ENCODE measurements around the gene RIBC2. TPM values are rescaled to one million over a fixed set of nuclear protein-coding genes. Genes with fewer than 3 reads are reported as not detected.

RIBC2 gene
- polyA plus RNA-seq, 2 of the 4 experiments (the other 2 are of a cell fraction), result 3.0 to 3.8 TPM

DNA sequence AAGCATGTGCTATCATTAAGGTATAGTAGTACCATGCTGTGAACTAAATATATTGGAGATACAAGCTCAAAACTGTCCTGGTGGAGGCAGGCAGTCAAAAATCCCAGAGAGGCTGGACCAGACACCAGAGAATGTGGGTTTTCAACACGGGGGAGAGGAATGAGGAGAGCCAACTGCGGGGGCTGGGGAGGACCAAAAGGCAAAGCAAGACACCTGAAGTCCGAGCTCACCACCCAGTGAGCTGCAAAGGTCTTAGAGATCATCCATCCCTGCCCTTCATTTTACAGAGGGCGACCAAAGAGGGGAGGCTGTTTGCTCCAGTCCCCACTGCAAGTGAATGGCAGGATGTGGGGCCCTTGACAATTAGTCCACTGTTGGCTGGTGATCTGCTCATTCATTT lies 10.0 kb downstream of the RIBC2 start:
- WGBS (ENCODE audit: missing lambda C conversion rate), result 62% methylated on average over 4 of the region's 4 CpGs
- Histone ChIP-seq H3K4me1 (no peaks in the 10 kb centered on the region), H3K27ac (no peak overlapping the region), H3K9me3 (no peaks in the 10 kb centered on the region), H3K4me2 (no peak overlapping the region), H3K4me3 (no peak overlapping the region)
- ChIA-PET POLR2A (no interaction called here), CTCF (interaction anchor here (0.9 to 1.7 kb wide), 2 partner anchors 9 to 160 kb away, joined by 3 read pairs; no protein-coding TSS in a partner anchor)
- FAIRE-seq (no peak), DNase-seq (ENCODE audit: low read depth in 1 of 2, low spot score in 1 of 2) (no peak), ATAC-seq (no peak)
- TF ChIP-seq ZSCAN20 (CRISPR knock-in tag; IDR thresholded peaks at IDR 0.05) (no peak), ZFP36 (IDR thresholded peaks at IDR 0.05; ENCODE audit: borderline replicate concordance, partially characterized antibody) (no peak), RARB (CRISPR knock-in tag; IDR thresholded peaks at IDR 0.05) (no peak), HOXA7 (CRISPR knock-in tag; IDR thresholded peaks at IDR 0.05) (no peak), EHF (CRISPR knock-in tag; IDR thresholded peaks at IDR 0.05) (no peak), NPAS2 (CRISPR knock-in tag; IDR thresholded peaks at IDR 0.05; ENCODE audit: borderline replicate concordance) (no peak), MAZ (IDR thresholded peaks at IDR 0.05; ENCODE audit: borderline replicate concordance, low read depth, low read length) (no peak), KDM5A (IDR thresholded peaks at IDR 0.05) (no peak), NFE2L2 (conservative IDR thresholded peaks at IDR 0.05; ENCODE audit: low read length) (no peak), POLR2A (IDR thresholded peaks at IDR 0.05; ENCODE audit: low read length) (no peak), JUNB (IDR thresholded peaks at IDR 0.05) (no peak), CBX2 (IDR thresholded peaks at IDR 0.05; ENCODE audit: borderline replicate concordance, low read depth) (no peak), MYC (IDR thresholded peaks at IDR 0.05; ENCODE audit: borderline replicate concordance, low read length) (no peak), ZC3H11A (IDR thresholded peaks at IDR 0.05) (no peak), EP300 (IDR thresholded peaks at IDR 0.05) (no peak)
- TF ChIP-seq, protein P1, sequence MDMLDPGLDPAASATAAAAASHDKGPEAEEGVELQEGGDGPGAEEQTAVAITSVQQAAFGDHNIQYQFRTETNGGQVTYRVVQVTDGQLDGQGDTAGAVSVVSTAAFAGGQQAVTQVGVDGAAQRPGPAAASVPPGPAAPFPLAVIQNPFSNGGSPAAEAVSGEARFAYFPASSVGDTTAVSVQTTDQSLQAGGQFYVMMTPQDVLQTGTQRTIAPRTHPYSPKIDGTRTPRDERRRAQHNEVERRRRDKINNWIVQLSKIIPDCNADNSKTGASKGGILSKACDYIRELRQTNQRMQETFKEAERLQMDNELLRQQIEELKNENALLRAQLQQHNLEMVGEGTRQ (IDR thresholded peaks at IDR 0.05), result no peak
- TF ChIP-seq, protein P2, sequence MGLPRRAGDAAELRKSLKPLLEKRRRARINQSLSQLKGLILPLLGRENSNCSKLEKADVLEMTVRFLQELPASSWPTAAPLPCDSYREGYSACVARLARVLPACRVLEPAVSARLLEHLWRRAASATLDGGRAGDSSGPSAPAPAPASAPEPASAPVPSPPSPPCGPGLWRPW (IDR thresholded peaks at IDR 0.05), result no peak
- TF ChIP-seq, protein P3, sequence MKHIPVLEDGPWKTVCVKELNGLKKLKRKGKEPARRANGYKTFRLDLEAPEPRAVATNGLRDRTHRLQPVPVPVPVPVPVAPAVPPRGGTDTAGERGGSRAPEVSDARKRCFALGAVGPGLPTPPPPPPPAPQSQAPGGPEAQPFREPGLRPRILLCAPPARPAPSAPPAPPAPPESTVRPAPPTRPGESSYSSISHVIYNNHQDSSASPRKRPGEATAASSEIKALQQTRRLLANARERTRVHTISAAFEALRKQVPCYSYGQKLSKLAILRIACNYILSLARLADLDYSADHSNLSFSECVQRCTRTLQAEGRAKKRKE (CRISPR knock-in tag; IDR thresholded peaks at IDR 0.05; ENCODE audit: low read depth), result no peak
- TF ChIP-seq, protein P4, sequence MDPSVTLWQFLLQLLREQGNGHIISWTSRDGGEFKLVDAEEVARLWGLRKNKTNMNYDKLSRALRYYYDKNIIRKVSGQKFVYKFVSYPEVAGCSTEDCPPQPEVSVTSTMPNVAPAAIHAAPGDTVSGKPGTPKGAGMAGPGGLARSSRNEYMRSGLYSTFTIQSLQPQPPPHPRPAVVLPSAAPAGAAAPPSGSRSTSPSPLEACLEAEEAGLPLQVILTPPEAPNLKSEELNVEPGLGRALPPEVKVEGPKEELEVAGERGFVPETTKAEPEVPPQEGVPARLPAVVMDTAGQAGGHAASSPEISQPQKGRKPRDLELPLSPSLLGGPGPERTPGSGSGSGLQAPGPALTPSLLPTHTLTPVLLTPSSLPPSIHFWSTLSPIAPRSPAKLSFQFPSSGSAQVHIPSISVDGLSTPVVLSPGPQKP (IDR thresholded peaks at IDR 0.05; ENCODE audit: low read depth, low read length), result no peak
- TF ChIP-seq, protein P5, sequence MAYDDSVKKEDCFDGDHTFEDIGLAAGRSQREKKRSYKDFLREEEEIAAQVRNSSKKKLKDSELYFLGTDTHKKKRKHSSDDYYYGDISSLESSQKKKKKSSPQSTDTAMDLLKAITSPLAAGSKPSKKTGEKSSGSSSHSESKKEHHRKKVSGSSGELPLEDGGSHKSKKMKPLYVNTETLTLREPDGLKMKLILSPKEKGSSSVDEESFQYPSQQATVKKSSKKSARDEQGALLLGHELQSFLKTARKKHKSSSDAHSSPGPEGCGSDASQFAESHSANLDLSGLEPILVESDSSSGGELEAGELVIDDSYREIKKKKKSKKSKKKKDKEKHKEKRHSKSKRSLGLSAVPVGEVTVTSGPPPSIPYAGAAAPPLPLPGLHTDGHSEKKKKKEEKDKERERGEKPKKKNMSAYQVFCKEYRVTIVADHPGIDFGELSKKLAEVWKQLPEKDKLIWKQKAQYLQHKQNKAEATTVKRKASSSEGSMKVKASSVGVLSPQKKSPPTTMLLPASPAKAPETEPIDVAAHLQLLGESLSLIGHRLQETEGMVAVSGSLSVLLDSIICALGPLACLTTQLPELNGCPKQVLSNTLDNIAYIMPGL (CRISPR knock-in tag; IDR thresholded peaks at IDR 0.05; ENCODE audit: borderline replicate concordance), result no peak

DNA sequence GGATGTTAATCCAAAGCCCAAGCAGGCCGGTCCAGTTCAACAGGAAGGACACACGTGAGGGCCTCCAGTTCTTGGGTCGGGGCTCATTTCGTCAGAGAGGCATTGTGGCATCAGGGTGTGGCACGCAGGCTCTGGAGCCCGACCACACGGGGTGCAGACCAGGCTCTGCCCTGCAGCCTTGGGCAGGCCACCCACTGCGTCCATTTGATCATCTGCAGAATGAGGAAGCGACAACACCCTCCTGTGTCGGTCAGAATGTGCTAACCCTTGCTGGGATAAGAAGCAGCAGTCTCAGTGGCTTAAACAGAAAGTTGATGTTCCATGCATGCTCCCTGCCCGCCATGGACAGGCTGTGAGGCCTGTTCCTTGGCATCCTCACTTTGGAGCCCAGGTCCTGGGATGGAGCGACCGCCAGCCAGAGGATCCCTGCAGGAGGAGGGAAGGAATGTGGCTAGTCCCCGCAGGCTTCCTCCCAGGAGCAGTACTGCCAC lies 10.8 kb downstream of the RIBC2 start:
- FAIRE-seq (no peak), DNase-seq (ENCODE audit: low read depth in 1 of 2, low spot score in 1 of 2) (no peak), ATAC-seq (no peak)
- 94% methylated on average over 10 of the region's 14 CpGs for WGBS (ENCODE audit: missing lambda C conversion rate)
- no peak overlapping the region for H3K4me2 ChIP-seq
- H3K4me3 ChIP-seq, result no peak overlapping the region
- POLR2A ChIA-PET, result no interaction called here
- H3K27ac ChIP-seq, result no peak overlapping the region
- no peaks in the 10 kb centered on the region for H3K4me1 ChIP-seq
- CTCF ChIA-PET, result no interaction called here
- H3K9me3 ChIP-seq, result no peaks in the 10 kb centered on the region
- TF ChIP-seq KDM5A (IDR thresholded peaks at IDR 0.05), result no peak
- TF ChIP-seq EHF (CRISPR knock-in tag; IDR thresholded peaks at IDR 0.05), result no peak
- TF ChIP-seq ZNF302 (CRISPR knock-in tag; IDR thresholded peaks at IDR 0.05), result no peak
- no peak for TF ChIP-seq CEBPB (IDR thresholded peaks at IDR 0.05)
- TF ChIP-seq TP53 (CRISPR knock-in tag; IDR thresholded peaks at IDR 0.05), result no peak
- TF ChIP-seq POLR2A (IDR thresholded peaks at IDR 0.05; ENCODE audit: low read length), result no peak
- no peak for TF ChIP-seq SREBF2 (IDR thresholded peaks at IDR 0.05)
- TF ChIP-seq, protein P4 (IDR thresholded peaks at IDR 0.05; ENCODE audit: low read depth, low read length), result no peak
- no peak for TF ChIP-seq FOSB (CRISPR knock-in tag; IDR thresholded peaks at IDR 0.05)
- TF ChIP-seq RFX5 (IDR thresholded peaks at IDR 0.05), result no peak
- no peak for TF ChIP-seq JUN (IDR thresholded peaks at IDR 0.05)
- no peak for TF ChIP-seq SMC3 (IDR thresholded peaks at IDR 0.05)
- TF ChIP-seq, protein P2 (IDR thresholded peaks at IDR 0.05), result no peak
- TF ChIP-seq MAZ (IDR thresholded peaks at IDR 0.05; ENCODE audit: borderline replicate concordance, low read depth, low read length), result no peak
- TF ChIP-seq, protein P6, sequence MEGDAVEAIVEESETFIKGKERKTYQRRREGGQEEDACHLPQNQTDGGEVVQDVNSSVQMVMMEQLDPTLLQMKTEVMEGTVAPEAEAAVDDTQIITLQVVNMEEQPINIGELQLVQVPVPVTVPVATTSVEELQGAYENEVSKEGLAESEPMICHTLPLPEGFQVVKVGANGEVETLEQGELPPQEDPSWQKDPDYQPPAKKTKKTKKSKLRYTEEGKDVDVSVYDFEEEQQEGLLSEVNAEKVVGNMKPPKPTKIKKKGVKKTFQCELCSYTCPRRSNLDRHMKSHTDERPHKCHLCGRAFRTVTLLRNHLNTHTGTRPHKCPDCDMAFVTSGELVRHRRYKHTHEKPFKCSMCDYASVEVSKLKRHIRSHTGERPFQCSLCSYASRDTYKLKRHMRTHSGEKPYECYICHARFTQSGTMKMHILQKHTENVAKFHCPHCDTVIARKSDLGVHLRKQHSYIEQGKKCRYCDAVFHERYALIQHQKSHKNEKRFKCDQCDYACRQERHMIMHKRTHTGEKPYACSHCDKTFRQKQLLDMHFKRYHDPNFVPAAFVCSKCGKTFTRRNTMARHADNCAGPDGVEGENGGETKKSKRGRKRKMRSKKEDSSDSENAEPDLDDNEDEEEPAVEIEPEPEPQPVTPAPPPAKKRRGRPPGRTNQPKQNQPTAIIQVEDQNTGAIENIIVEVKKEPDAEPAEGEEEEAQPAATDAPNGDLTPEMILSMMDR (IDR thresholded peaks at IDR 0.05), result no peak
- TF ChIP-seq, protein P3 (CRISPR knock-in tag; IDR thresholded peaks at IDR 0.05; ENCODE audit: low read depth), result no peak
